MM.1S (cell line): Measurements from ENCODE around the gene VAMP1.

Experiments
- CTCF ChIP-seq: fragments of 300-600 bp; sonication (generic); IDR thresholded peaks from 2 replicates; pipeline ENCODE4 v1.5.1; 2016; ENCODE audit warnings: antibody characterized with exemption, low read length, mixed read lengths
- EZH2 ChIP-seq: fragments of 300-600 bp; sonication (generic); optimal IDR thresholded peaks from 2 replicates; pipeline ENCODE3; 2017; ENCODE audit warnings: low read depth, mild to moderate bottlenecking, antibody characterized with exemption, low read length, mixed read lengths

- TF ChIP-seq CTCF = no peak
- no peak for TF ChIP-seq EZH2
Measured at GRCh38 chr12:6478416-6478815, 7.9 kb upstream of the VAMP1 start.
